ENCODE measurements around the gene KCNG3. TPM values are rescaled to one million over a fixed set of nuclear protein-coding genes. Genes with fewer than 3 reads are reported as not detected.

The KCNG3 gene
- total RNA-seq, 1 donor from 2014 or later, result 0.31 TPM

DNA sequence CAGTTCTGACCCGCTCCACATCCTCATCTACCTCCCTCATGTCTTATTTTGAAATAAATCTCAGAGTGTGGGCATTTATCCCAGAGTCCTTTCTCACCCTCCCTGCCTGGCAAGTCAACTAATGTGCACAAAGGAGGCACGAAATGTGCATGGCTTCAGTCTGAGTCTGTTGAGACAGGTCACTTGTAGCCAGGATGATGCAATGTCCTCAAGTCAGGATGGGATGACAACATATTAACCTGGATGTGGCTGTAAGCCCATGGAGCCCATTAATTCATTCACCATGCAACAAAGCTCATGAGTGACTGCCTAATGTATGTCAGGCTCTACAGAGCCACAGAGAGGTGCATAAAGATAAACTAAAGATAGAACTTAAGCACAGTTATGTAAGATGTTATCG lies 34.5 kb downstream of the KCNG3 start:
- no peak overlapping the region for H3K4me3 Mint-ChIP-seq (ENCODE audit: low read depth)
- H3K4me1 Mint-ChIP-seq (ENCODE audit: low read depth), result peaks cover 5% of the 10 kb centered on the region
- H3K27ac Mint-ChIP-seq, result no peak overlapping the region
- no peak for DNase-seq (ENCODE audit: low spot score, unreplicated experiment)
- H3K36me3 Mint-ChIP-seq (ENCODE audit: insufficient read depth), result no peaks in the 10 kb centered on the region
- TF ChIP-seq, protein P1, sequence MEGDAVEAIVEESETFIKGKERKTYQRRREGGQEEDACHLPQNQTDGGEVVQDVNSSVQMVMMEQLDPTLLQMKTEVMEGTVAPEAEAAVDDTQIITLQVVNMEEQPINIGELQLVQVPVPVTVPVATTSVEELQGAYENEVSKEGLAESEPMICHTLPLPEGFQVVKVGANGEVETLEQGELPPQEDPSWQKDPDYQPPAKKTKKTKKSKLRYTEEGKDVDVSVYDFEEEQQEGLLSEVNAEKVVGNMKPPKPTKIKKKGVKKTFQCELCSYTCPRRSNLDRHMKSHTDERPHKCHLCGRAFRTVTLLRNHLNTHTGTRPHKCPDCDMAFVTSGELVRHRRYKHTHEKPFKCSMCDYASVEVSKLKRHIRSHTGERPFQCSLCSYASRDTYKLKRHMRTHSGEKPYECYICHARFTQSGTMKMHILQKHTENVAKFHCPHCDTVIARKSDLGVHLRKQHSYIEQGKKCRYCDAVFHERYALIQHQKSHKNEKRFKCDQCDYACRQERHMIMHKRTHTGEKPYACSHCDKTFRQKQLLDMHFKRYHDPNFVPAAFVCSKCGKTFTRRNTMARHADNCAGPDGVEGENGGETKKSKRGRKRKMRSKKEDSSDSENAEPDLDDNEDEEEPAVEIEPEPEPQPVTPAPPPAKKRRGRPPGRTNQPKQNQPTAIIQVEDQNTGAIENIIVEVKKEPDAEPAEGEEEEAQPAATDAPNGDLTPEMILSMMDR (IDR thresholded peaks at IDR 0.05; ENCODE audit: unreplicated experiment), result no peak
- no peaks in the 10 kb centered on the region for H3K27me3 Mint-ChIP-seq
- H3K9me3 Mint-ChIP-seq (ENCODE audit: low read depth), result no peaks in the 10 kb centered on the region

DNA sequence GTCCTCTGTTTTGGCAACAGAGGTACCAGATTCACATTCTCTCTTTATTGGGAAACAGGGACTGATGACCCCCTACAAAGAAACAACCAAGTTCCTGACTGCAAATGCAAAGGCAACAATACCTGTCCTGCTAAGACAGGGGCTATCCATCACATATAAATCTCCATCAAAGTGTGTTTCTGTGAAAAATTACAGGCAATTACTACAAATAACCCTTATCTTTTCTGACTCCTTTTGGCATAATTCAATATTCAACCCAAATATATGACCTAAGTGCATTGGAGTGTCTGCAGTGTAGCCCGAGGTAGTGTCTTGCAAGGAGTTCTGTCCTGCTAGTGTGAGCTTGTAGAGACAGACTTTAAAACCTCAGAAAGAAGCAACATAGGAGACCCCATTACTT lies 35.4 kb downstream of the KCNG3 start:
- peaks cover 5% of the 10 kb centered on the region for H3K4me1 Mint-ChIP-seq (ENCODE audit: low read depth)
- no peak overlapping the region for H3K4me3 Mint-ChIP-seq (ENCODE audit: low read depth)
- DNase-seq (ENCODE audit: low spot score, unreplicated experiment), result no peak
- H3K36me3 Mint-ChIP-seq (ENCODE audit: insufficient read depth), result no peaks in the 10 kb centered on the region
- no peaks in the 10 kb centered on the region for H3K27me3 Mint-ChIP-seq
- TF ChIP-seq, protein P1 (IDR thresholded peaks at IDR 0.05; ENCODE audit: unreplicated experiment), result no peak
- H3K27ac Mint-ChIP-seq, result no peak overlapping the region
- no peaks in the 10 kb centered on the region for H3K9me3 Mint-ChIP-seq (ENCODE audit: low read depth)

DNA sequence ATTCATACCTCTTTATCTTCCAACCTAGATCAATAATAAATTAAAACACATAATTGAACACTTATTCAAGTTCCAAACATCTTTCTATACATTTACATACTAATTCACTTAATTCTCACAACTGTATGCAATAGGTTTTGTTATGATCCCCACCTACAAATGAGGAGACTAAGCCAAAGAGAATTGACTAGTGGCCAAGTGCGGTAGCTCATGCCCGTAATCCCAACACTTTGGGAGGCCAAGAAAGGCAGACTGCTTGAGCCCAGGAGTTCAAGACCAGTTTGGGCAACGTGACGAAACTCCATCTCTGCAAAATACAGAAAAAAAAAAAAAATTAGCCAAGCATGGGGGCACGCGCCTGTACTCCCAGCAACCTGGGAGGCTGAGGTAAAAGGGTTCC lies 36.8 kb downstream of the KCNG3 start:
- H3K27me3 Mint-ChIP-seq, result no peaks in the 10 kb centered on the region
- H3K27ac Mint-ChIP-seq, result no peak overlapping the region
- peaks cover 5% of the 10 kb centered on the region for H3K4me1 Mint-ChIP-seq (ENCODE audit: low read depth)
- no peak for DNase-seq (ENCODE audit: low spot score, unreplicated experiment)
- no peak overlapping the region for H3K4me3 Mint-ChIP-seq (ENCODE audit: low read depth)
- H3K36me3 Mint-ChIP-seq (ENCODE audit: insufficient read depth), result no peaks in the 10 kb centered on the region
- no peaks in the 10 kb centered on the region for H3K9me3 Mint-ChIP-seq (ENCODE audit: low read depth)
- TF ChIP-seq, protein P1 (IDR thresholded peaks at IDR 0.05; ENCODE audit: unreplicated experiment), result peak; percentile 44

DNA sequence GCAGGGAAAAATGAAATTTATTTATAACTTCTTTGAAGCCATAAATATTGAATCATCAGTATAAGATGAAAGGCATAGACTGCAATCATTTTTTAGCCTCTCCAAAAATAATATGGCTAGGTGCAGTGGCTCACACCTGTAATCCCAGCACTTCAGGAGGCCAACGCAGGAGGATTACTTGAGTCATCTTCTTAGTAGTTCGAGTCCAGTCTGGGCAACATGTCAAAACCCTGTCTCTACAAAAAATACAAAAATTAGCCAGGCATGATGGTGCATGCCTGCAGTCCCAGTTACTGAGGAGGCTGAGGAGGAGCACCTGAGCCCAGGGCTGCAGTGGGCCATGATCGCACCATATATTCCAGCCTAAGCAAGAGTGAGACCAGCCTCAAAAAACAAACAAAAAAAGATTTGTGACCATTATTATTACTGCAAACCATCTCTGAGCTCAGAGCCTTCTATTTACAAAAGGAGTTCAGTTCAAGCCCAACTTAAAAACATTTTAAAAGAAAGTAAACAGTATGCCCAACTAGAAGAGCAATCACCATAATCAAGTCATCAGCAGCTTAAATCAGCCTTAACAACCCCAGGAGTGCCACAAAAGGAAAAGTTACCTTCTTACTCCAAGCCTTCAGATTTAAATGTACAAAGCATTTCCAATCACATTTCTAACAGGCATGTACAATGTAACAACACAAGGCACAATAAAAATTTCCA lies 37.5 kb downstream of the KCNG3 start:
- Mint-ChIP-seq H3K9me3 (ENCODE audit: low read depth) (no peaks in the 10 kb centered on the region), H3K36me3 (ENCODE audit: insufficient read depth) (no peaks in the 10 kb centered on the region), H3K27ac (no peak overlapping the region), H3K4me3 (ENCODE audit: low read depth) (no peak overlapping the region), H3K4me1 (ENCODE audit: low read depth) (peaks cover 5% of the 10 kb centered on the region), H3K27me3 (no peaks in the 10 kb centered on the region)
- TF ChIP-seq, protein P1 (IDR thresholded peaks at IDR 0.05; ENCODE audit: unreplicated experiment), result no peak
- DNase-seq (ENCODE audit: low spot score, unreplicated experiment), result no peak

DNA sequence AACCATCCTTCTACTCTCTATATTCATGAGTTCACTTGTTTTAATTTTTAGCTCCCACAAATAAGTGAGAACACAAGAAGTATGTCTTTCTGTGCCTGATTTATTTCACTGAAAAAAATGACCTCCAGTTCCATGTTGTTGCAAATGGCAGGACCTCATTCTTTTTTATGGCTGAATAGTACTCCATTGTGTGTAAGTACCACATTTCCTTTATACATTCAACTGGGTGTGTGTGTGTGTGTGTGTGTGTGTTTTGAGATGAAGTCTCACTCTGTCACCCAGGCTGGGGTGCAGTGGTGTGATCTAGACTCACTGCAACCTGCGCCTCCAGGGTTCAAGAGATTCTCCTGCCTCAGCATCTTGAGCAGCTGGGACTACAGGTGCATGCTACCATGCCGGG lies 41.2 kb downstream of the KCNG3 start:
- no peaks in the 10 kb centered on the region for H3K9me3 Mint-ChIP-seq (ENCODE audit: low read depth)
- H3K27ac Mint-ChIP-seq, result no peak overlapping the region
- no peaks in the 10 kb centered on the region for H3K36me3 Mint-ChIP-seq (ENCODE audit: insufficient read depth)
- H3K27me3 Mint-ChIP-seq, result no peaks in the 10 kb centered on the region
- H3K4me3 Mint-ChIP-seq (ENCODE audit: low read depth), result no peak overlapping the region
- no peak for DNase-seq (ENCODE audit: low spot score, unreplicated experiment)
- H3K4me1 Mint-ChIP-seq (ENCODE audit: low read depth), result peaks cover 5% of the 10 kb centered on the region
- TF ChIP-seq, protein P1 (IDR thresholded peaks at IDR 0.05; ENCODE audit: unreplicated experiment), result no peak
